Liver (tissue), 9 donors: Measurements from ENCODE around the gene TMEM41A. TPM values are rescaled to one million over a fixed set of nuclear protein-coding genes. Genes with fewer than 3 reads are reported as not detected.

ENCODE experiments used
- DNase-seq: peaks from one replicate; pipeline ENCODE4 v3.0.0-alpha.2; 2017; ENCODE audit warnings: low spot score
- H3K27ac ChIP-seq, 2 donors: one replicate each; pipeline ENCODE4 v1.7.0; 2013; ENCODE audit warnings: inconsistent platforms in 2 of 2, low read length in 2 of 2, control low read depth in 1 of 2, low read depth in 1 of 2, mild to moderate bottlenecking in 1 of 2
- H3K27me3 ChIP-seq, 4 donors: one replicate each; pipeline versions ENCODE4 v1.6.1 to v1.7.0; 2013; ENCODE audit warnings: low read length in 3 of 4, inconsistent platforms in 1 of 4, mild to moderate bottlenecking in 1 of 4, moderate library complexity in 1 of 4; ENCODE audit not compliant: control insufficient read depth in 4 of 4, insufficient read depth in 4 of 4
- H3K36me3 ChIP-seq, 4 donors: one replicate each; pipeline versions ENCODE4 v1.6.1 to v1.7.0; 2013; ENCODE audit warnings: low read length in 3 of 4, mild to moderate bottlenecking in 3 of 4, low read depth in 1 of 4, moderate library complexity in 1 of 4; ENCODE audit not compliant: control insufficient read depth in 4 of 4, insufficient read depth in 3 of 4
- H3K4me1 ChIP-seq, 4 donors: one replicate each; pipeline versions ENCODE4 v1.6.1 to v1.7.0; 2013; ENCODE audit warnings: low read length in 3 of 4, mild to moderate bottlenecking in 3 of 4, moderate library complexity in 1 of 4; ENCODE audit not compliant: control insufficient read depth in 4 of 4, insufficient read depth in 4 of 4
- H3K4me3 ChIP-seq, 3 donors: one replicate each; pipeline versions ENCODE4 v1.6.1 to v1.7.0; 2013; ENCODE audit warnings: low read length in 3 of 3, control low read depth in 1 of 3, low read depth in 1 of 3, mild to moderate bottlenecking in 1 of 3
- H3K9ac ChIP-seq, 2 donors: one replicate each; pipeline ENCODE4 v1.7.0; 2013; ENCODE audit warnings: low read length in 2 of 2, mild to moderate bottlenecking in 2 of 2, moderate library complexity in 2 of 2, control low read depth in 1 of 2, low read depth in 1 of 2
- H3K9me3 ChIP-seq, 4 donors: one replicate each; pipeline versions ENCODE4 v1.6.1 to v1.7.0; 2013; ENCODE audit warnings: low read length in 3 of 4; ENCODE audit not compliant: control insufficient read depth in 4 of 4
- ATF3 ChIP-seq: IDR thresholded peaks from 2 replicates; pipeline ENCODE4 v1.6.1; 2016; ENCODE audit warnings: antibody characterized with exemption
- CTCF ChIP-seq: fragments of 150-350 bp; IDR thresholded peaks from 2 replicates; pipeline ENCODE4 v1.5.1; 2017; ENCODE audit warnings: improper control_type of control experiment, low read depth, low read length; ENCODE audit not compliant: missing input control
- EGR1 ChIP-seq, 2 donors: IDR thresholded peaks; 2 replicates each; pipeline ENCODE4 v1.6.1; 2016 to 2018; ENCODE audit warnings: antibody characterized with exemption in 2 of 2, low read depth in 2 of 2
- FOXA1 ChIP-seq: IDR thresholded peaks from 2 replicates; pipeline ENCODE4 v1.6.1; 2016; ENCODE audit warnings: antibody characterized with exemption
- GABPA ChIP-seq, 2 donors: IDR thresholded peaks in 1 of 2; conservative IDR thresholded peaks in 1 of 2; 2 replicates each; pipeline ENCODE4 v1.6.1; 2016; ENCODE audit warnings: antibody characterized with exemption in 2 of 2, mild to moderate bottlenecking in 1 of 2, moderate library complexity in 1 of 2
- HNF4A ChIP-seq, 2 donors: conservative IDR thresholded peaks; 2 replicates each; pipeline ENCODE4 v1.6.1; 2016; ENCODE audit warnings: antibody characterized with exemption in 2 of 2, mild to moderate bottlenecking in 2 of 2
- HNF4G ChIP-seq: IDR thresholded peaks from 2 replicates; pipeline ENCODE4 v1.6.1; 2016; ENCODE audit warnings: antibody characterized with exemption
- JUND ChIP-seq, 2 donors: IDR thresholded peaks; 2 replicates each; pipeline ENCODE4 v1.6.1; 2016; ENCODE audit warnings: antibody characterized with exemption in 2 of 2
- MAX ChIP-seq: IDR thresholded peaks from 2 replicates; pipeline ENCODE4 v1.6.1; 2016; ENCODE audit warnings: antibody characterized with exemption
- NR2F2 ChIP-seq: IDR thresholded peaks from 2 replicates; pipeline ENCODE4 v1.6.1; 2016; ENCODE audit warnings: antibody characterized with exemption
- RAD21 ChIP-seq, 2 donors: IDR thresholded peaks; 2 replicates each; pipeline ENCODE4 v1.6.1; 2016; ENCODE audit warnings: antibody characterized with exemption in 2 of 2, mild to moderate bottlenecking in 2 of 2
- REST ChIP-seq: IDR thresholded peaks from 2 replicates; pipeline ENCODE4 v1.6.1; 2016; ENCODE audit warnings: antibody characterized with exemption, mild to moderate bottlenecking
- RXRA ChIP-seq, 2 donors: IDR thresholded peaks; 2 replicates each; pipeline ENCODE4 v1.6.1; 2017 to 2018; ENCODE audit warnings: antibody characterized with exemption in 2 of 2, mild to moderate bottlenecking in 1 of 2
- SP1 ChIP-seq: IDR thresholded peaks from 2 replicates; pipeline ENCODE4 v1.6.1; 2018; ENCODE audit warnings: antibody characterized with exemption, mild to moderate bottlenecking
- TAF1 ChIP-seq: conservative IDR thresholded peaks from 2 replicates; pipeline ENCODE4 v1.6.1; 2016; ENCODE audit warnings: antibody characterized with exemption, mild to moderate bottlenecking
- YY1 ChIP-seq: IDR thresholded peaks from 2 replicates; pipeline ENCODE4 v1.6.1; 2016; ENCODE audit warnings: antibody characterized with exemption, mild to moderate bottlenecking
- ZBTB33 ChIP-seq: IDR thresholded peaks from 2 replicates; pipeline ENCODE4 v1.6.1; 2016; ENCODE audit warnings: antibody characterized with exemption
- WGBS: extraction: QIAGEN DNeasy Blood & Tissue Kit; methylation state at CpG from one replicate; pipeline ENCODE4 v1.1.7; 2013; 5-methylcytosine and 5-hydroxymethylcytosine counted together
- polyA plus RNA-seq, 2 donors: library from polyadenylated mRNA; stranded (reverse) in 1 of 2; unstranded in 1 of 2; fragments of 200-250 nt in 1 of 2; fragments of >200 nt in 1 of 2; fragmentation: Nextera tagmentation in 1 of 2; extraction: Ambion mirVana in 1 of 2; gene quantifications; one replicate each; pipeline versions ENCODE4 v1.2.1 to v1.2.3, GENCODE V29; 2013 to 2015
- total RNA-seq, 2 donors: library from RNA; depleted of rRNA; stranded (reverse); fragments of >200 nt; gene quantifications; one replicate each; pipeline ENCODE4 v1.2.3, GENCODE V29; 2014
- donor health status: healthy.
- donor health status: healthy.
- donor health status: healthy.
- donor health status: healthy.
- donor health status: healthy.

The TMEM41A gene
- total and polyA plus RNA-seq, 4 donors: 9.5 to 19.6 (median 12.9) TPM

- H3K4me1 ChIP-seq: no peaks in the 10 kb centered on the region
- no peak for DNase-seq
- TF ChIP-seq REST: no peak
- TF ChIP-seq SP1: no peak
- no peak for TF ChIP-seq CTCF
- TF ChIP-seq RXRA (IDR thresholded peaks at IDR 0.05): no peak
- no peak for TF ChIP-seq RAD21 (IDR thresholded peaks at IDR 0.05)
- TF ChIP-seq ZBTB33: no peak
- TF ChIP-seq JUND (IDR thresholded peaks at IDR 0.05): no peak
- TF ChIP-seq EGR1 (IDR thresholded peaks at IDR 0.05; ENCODE audit: low read depth in 2 of 2): no peak
- no peak for TF ChIP-seq TAF1
- TF ChIP-seq GABPA (IDR thresholded peaks at IDR 0.05 in 1 of 2, conservative IDR thresholded peaks at IDR 0.05 in 1 of 2): no peak
- no peak for TF ChIP-seq NR2F2
- no peak for TF ChIP-seq YY1
- no peak for TF ChIP-seq HNF4G
- TF ChIP-seq ATF3: no peak
- TF ChIP-seq FOXA1: no peak
- no peak for TF ChIP-seq MAX
- H3K9me3 ChIP-seq: no peaks in the 10 kb centered on the region
- H3K9ac ChIP-seq: no peak overlapping the region
- WGBS: 87% methylated on average over 3 of the region's 3 CpGs
- no peak overlapping the region for H3K4me3 ChIP-seq
- no peaks in the 10 kb centered on the region for H3K27me3 ChIP-seq
- no peak overlapping the region for H3K27ac ChIP-seq
- H3K36me3 ChIP-seq: peaks cover 17 to 69% (median 61%) of the 10 kb centered on the region in 4 donors
These were observed 28.5 kb downstream of the TMEM41A start for GRCh38 chr3:185470323-185470722.

- 78% methylated on average over 3 of the region's 3 CpGs for WGBS
- Histone ChIP-seq H3K9me3 (no peaks in the 10 kb centered on the region), H3K9ac (no peak overlapping the region), H3K27me3 (no peaks in the 10 kb centered on the region), H3K27ac (no peak overlapping the region), H3K36me3 (peaks cover 13 to 77% (median 60%) of the 10 kb centered on the region in 4 donors), H3K4me3 (no peak overlapping the region), H3K4me1 (no peaks in the 10 kb centered on the region)
- no peak for DNase-seq
- no peak for TF ChIP-seq YY1
- TF ChIP-seq ATF3: no peak
- TF ChIP-seq ZBTB33: no peak
- no peak for TF ChIP-seq RXRA (IDR thresholded peaks at IDR 0.05)
- TF ChIP-seq REST: no peak
- no peak for TF ChIP-seq HNF4A (conservative IDR thresholded peaks at IDR 0.05)
- no peak for TF ChIP-seq GABPA (IDR thresholded peaks at IDR 0.05 in 1 of 2, conservative IDR thresholded peaks at IDR 0.05 in 1 of 2)
- no peak for TF ChIP-seq RAD21 (IDR thresholded peaks at IDR 0.05)
- no peak for TF ChIP-seq SP1
- TF ChIP-seq MAX: no peak
- TF ChIP-seq FOXA1: no peak
- no peak for TF ChIP-seq TAF1
- TF ChIP-seq JUND (IDR thresholded peaks at IDR 0.05): no peak
These were observed 29.3 kb downstream of the TMEM41A start for GRCh38 chr3:185469542-185469941.
